ENCODE measurements around the gene NCAM2.

DNA sequence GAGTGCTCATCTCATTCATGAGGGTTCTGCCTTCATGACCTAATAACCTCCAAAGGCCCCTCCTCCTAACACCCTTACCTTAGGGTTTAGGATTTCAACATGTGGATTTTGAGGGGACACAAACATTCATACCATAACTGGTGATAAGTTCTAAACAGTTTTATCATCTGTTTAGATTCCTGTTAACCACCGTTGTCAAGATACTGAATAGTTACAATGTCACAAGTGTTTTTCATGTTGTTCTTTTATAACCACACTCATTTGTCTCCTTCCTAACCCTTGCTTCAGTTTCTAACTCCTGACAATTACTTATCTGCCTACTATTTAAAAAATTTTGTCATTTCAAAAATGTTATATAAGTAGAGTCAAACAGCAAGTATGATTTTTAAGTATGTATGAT, 86.0 kb downstream of the NCAM2 start:
- TF ChIP-seq EZH2 (IDR thresholded peaks at IDR 0.05) (no peak), POLR2AphosphoS5 (IDR thresholded peaks at IDR 0.05; ENCODE audit: low read depth, low read length) (no peak), EZH2phosphoT487 (IDR thresholded peaks at IDR 0.05; ENCODE audit: borderline replicate concordance) (no peak), YY1 (IDR thresholded peaks at IDR 0.05; ENCODE audit: extremely low read depth, insufficient replicate concordance, low read depth, low read length) (no peak), SRF (IDR thresholded peaks at IDR 0.05; ENCODE audit: low read depth) (no peak), RAD21 (IDR thresholded peaks at IDR 0.05; ENCODE audit: low read depth) (no peak), JUND (IDR thresholded peaks at IDR 0.05) (no peak), EGR1 (IDR thresholded peaks at IDR 0.05; ENCODE audit: low read depth) (no peak), POLR2A (IDR thresholded peaks at IDR 0.05; ENCODE audit: borderline replicate concordance, extremely low read depth, insufficient read depth, insufficient read length) (no peak), CBX3 (IDR thresholded peaks at IDR 0.05; ENCODE audit: low read depth) (no peak), SP1 (IDR thresholded peaks at IDR 0.05; ENCODE audit: low read depth) (no peak)
- TF ChIP-seq, protein P1, sequence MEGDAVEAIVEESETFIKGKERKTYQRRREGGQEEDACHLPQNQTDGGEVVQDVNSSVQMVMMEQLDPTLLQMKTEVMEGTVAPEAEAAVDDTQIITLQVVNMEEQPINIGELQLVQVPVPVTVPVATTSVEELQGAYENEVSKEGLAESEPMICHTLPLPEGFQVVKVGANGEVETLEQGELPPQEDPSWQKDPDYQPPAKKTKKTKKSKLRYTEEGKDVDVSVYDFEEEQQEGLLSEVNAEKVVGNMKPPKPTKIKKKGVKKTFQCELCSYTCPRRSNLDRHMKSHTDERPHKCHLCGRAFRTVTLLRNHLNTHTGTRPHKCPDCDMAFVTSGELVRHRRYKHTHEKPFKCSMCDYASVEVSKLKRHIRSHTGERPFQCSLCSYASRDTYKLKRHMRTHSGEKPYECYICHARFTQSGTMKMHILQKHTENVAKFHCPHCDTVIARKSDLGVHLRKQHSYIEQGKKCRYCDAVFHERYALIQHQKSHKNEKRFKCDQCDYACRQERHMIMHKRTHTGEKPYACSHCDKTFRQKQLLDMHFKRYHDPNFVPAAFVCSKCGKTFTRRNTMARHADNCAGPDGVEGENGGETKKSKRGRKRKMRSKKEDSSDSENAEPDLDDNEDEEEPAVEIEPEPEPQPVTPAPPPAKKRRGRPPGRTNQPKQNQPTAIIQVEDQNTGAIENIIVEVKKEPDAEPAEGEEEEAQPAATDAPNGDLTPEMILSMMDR (IDR thresholded peaks at IDR 0.05 in 2 of 3, conservative IDR thresholded peaks at IDR 0.05 in 1 of 3; ENCODE audit: borderline replicate concordance in 1 of 3, insufficient read depth in 1 of 3, low read depth in 2 of 3, low read length in 2 of 3), result no peak

All from HCT116 (cell line).